A549 (cell line): ENCODE data around the gene UVSSA. TPM values are rescaled to one million over a fixed set of nuclear protein-coding genes. Genes with fewer than 3 reads are reported as not detected.

Experiments
- ATAC-seq, 2 experiments: fragments of 200-7000 bp in 1 of 2; fragments of >200 bp in 1 of 2; cut with Nextera tagmentation in 1 of 2; cut with Tn5 transposase in 1 of 2; 3 replicates each; pipeline versions ENCODE4 v1.8.0 to v1.9.1; 2018 to 2020; ENCODE audit warnings: mild to moderate bottlenecking in 1 of 2, moderate library complexity in 1 of 2
- CTCF ChIA-PET: fragments of 300-600 bp; sonication (Branson Sonifier 250); formaldehyde crosslinking; extraction: SDS; loops from one replicate; lab custom pipeline; 2021; ENCODE audit warnings: antibody characterized with exemption, inconsistent platforms; lab: Yijun Ruan, JAX
- POLR2A ChIA-PET: fragments of 350-600 bp; formaldehyde crosslinking; extraction: SDS; loops from one replicate; lab custom pipeline; 2021; ENCODE audit warnings: antibody characterized with exemption, inconsistent platforms; lab: Yijun Ruan, JAX
- DNase-seq, 2 experiments: peaks; one replicate each; pipeline versions ENCODE4 v3.0.0 to v3.0.0-alpha.2; 2011 to 2016; ENCODE audit warnings: low read depth in 1 of 2, low spot score in 1 of 2
- FAIRE-seq: peaks from 2 replicates; lab custom pipeline; 2011; peaks lifted over from hg19 to GRCh38; lab: Jason Lieb, UNC
- H3K27ac ChIP-seq, 2 experiments: fragments of >200 bp; sonication (Bioruptor Twin); formaldehyde crosslinking; 3 replicates each; pipeline ENCODE4 v1.5.1; 2016 to 2017
- H3K4me1 ChIP-seq: fragments of >200 bp; sonication (Bioruptor Twin); formaldehyde crosslinking; 3 replicates; pipeline ENCODE4 v1.6.1; 2016
- H3K4me2 ChIP-seq: fragments of >200 bp; sonication (Bioruptor Twin); formaldehyde crosslinking; 3 replicates; pipeline ENCODE4 v1.6.1; 2016
- H3K4me3 ChIP-seq: fragments of >200 bp; sonication (Bioruptor Twin); formaldehyde crosslinking; 3 replicates; pipeline ENCODE4 v1.5.1; 2016
- H3K9me3 ChIP-seq: fragments of >200 bp; sonication (Bioruptor Twin); formaldehyde crosslinking; 3 replicates; pipeline ENCODE4 v1.6.1; 2016
- ATOH8 ChIP-seq: fragments of 250-450 bp; sonication (Bioruptor Pico); IDR thresholded peaks from 2 replicates; pipeline ENCODE4 v1.5.0; 2020; ENCODE audit warnings: low read depth, mild to moderate bottlenecking, moderate library complexity
- CHD4 ChIP-seq: fragments of 200-600 bp; sonication (generic); IDR thresholded peaks from 2 replicates; pipeline ENCODE4 v1.6.1; 2016; ENCODE audit warnings: antibody characterized with exemption, mild to moderate bottlenecking, borderline replicate concordance
- EHMT2 ChIP-seq: fragments of 200-600 bp; sonication (generic); IDR thresholded peaks from 2 replicates; pipeline ENCODE4 v1.6.1; 2016; ENCODE audit warnings: antibody characterized with exemption, low read depth, mild to moderate bottlenecking, moderate library complexity
- FOXS1 ChIP-seq: fragments of 250-450 bp; sonication (Bioruptor Pico); IDR thresholded peaks from 2 replicates; pipeline ENCODE4 v1.5.0; 2020; ENCODE audit warnings: mild to moderate bottlenecking, moderate library complexity
- HDAC2 ChIP-seq: fragments of 200-600 bp; sonication (generic); IDR thresholded peaks from 2 replicates; pipeline ENCODE4 v1.6.1; 2016
- HOXA7 ChIP-seq: fragments of 250-450 bp; sonication (Bioruptor Pico); IDR thresholded peaks from 2 replicates; pipeline ENCODE4 v1.5.0; 2020; ENCODE audit warnings: mild to moderate bottlenecking, moderate library complexity
- KDM1A ChIP-seq: fragments of 200-600 bp; sonication (generic); IDR thresholded peaks from 2 replicates; pipeline ENCODE4 v1.6.1; 2016; ENCODE audit warnings: low read depth, mild to moderate bottlenecking
- KDM5A ChIP-seq: fragments of 200-600 bp; sonication (generic); IDR thresholded peaks from 2 replicates; pipeline ENCODE4 v1.6.1; 2016; ENCODE audit warnings: antibody characterized with exemption, mild to moderate bottlenecking
- MAFK ChIP-seq: fragments of 450-650 bp; IDR thresholded peaks from 2 replicates; pipeline ENCODE4 v1.6.1; 2014; ENCODE audit not compliant: partially characterized antibody
- MAX ChIP-seq: IDR thresholded peaks from 2 replicates; pipeline ENCODE4 v1.6.1; 2012
- RCOR1 ChIP-seq: fragments of 150-350 bp; IDR thresholded peaks from 2 replicates; pipeline ENCODE4 v1.6.1; 2014; ENCODE audit warnings: antibody characterized with exemption, low read length, low read depth
- REST ChIP-seq: fragments of 200-600 bp; sonication (generic); IDR thresholded peaks from 2 replicates; pipeline ENCODE4 v1.6.1; 2016; ENCODE audit warnings: antibody characterized with exemption, mild to moderate bottlenecking, moderate library complexity
- SREBF2 ChIP-seq: fragments of 450-650 bp; IDR thresholded peaks from 2 replicates; pipeline ENCODE4 v1.6.1; 2014; ENCODE audit warnings: mild to moderate bottlenecking, moderate library complexity
- ZFP36 ChIP-seq: fragments of 450-650 bp; IDR thresholded peaks from 2 replicates; pipeline ENCODE4 v1.6.1; 2014; ENCODE audit warnings: borderline replicate concordance; ENCODE audit not compliant: partially characterized antibody
- ZNF302 ChIP-seq: fragments of 250-450 bp; sonication (Bioruptor Pico); IDR thresholded peaks from 2 replicates; pipeline ENCODE4 v1.9.0; 2021; ENCODE audit warnings: inconsistent platforms, mild to moderate bottlenecking, moderate library complexity
- ZSCAN20 ChIP-seq: fragments of 250-450 bp; sonication (Bioruptor Pico); IDR thresholded peaks from 2 replicates; pipeline ENCODE4 v1.8.0; 2022; ENCODE audit warnings: mild to moderate bottlenecking, moderate library complexity
- WGBS: methylation state at CpG from one replicate; pipeline ENCODE4 v1.1.6; 2017; ENCODE audit errors: missing lambda C conversion rate; 5-methylcytosine and 5-hydroxymethylcytosine counted together
- polyA plus RNA-seq, 4 experiments: library from polyadenylated mRNA; depleted of rRNA in 3 of 4; stranded (reverse); fragments of >200 nt; fragmentation: RNase III in 1 of 4; extraction: RNeasy Plus Mini Kit Qiagen cat#74134 plus additional on column Dnase treatment in 1 of 4; gene quantifications; 2 replicates in 3 of 4; 3 replicates in 1 of 4; pipeline ENCODE4 v1.2.3, GENCODE V29; 2011 to 2017

UVSSA gene
- polyA plus RNA-seq, 2 of the 4 experiments (the other 2 are of a cell fraction), result 4.5 to 6.9 TPM

- 60% methylated on average over 8 of the region's 16 CpGs for WGBS
- ChIA-PET POLR2A (no interaction called here), CTCF (no interaction called here)
- H3K27ac ChIP-seq, result no peak overlapping the region
- no peak overlapping the region for H3K4me2 ChIP-seq
- FAIRE-seq, result no peak
- H3K4me3 ChIP-seq, result no peak overlapping the region
- no peaks in the 10 kb centered on the region for H3K9me3 ChIP-seq
- no peak for DNase-seq
- TF ChIP-seq ZNF302 (CRISPR knock-in tag) (no peak), ZFP36 (no peak)
- no peaks in the 10 kb centered on the region for H3K4me1 ChIP-seq
- no peak for ATAC-seq
These were observed 66.2 kb downstream of the UVSSA start for GRCh38 chr4:1413204-1413663.

GRCh38 chr4:1413687-1414479 is 66.9 kb downstream of the UVSSA start:
- no peak for TF ChIP-seq KDM1A
- TF ChIP-seq, all 56 proteins: peak for 0
- CTCF ChIA-PET, result no interaction called here
- WGBS, result 51% methylated on average over 26 of the region's 77 CpGs

GRCh38 chr4:1414831-1415680 is 68.0 kb downstream of the UVSSA start:
- Histone ChIP-seq H3K4me1 (no peaks in the 10 kb centered on the region), H3K9me3 (no peaks in the 10 kb centered on the region), H3K27ac (no peak overlapping the region), H3K4me2 (no peak overlapping the region), H3K4me3 (no peak overlapping the region)
- POLR2A ChIA-PET, result no interaction called here
- 53% methylated on average over 9 of the region's 75 CpGs for WGBS
- no peak for FAIRE-seq
- no peak for DNase-seq
- CTCF ChIA-PET, result interaction anchor here (0.9 kb wide), 1 partner anchor 214 kb away, joined by 3 read pairs; no protein-coding TSS in a partner anchor
- TF ChIP-seq KDM5A (no peak), ZSCAN20 (CRISPR knock-in tag) (no peak)
- no peak for ATAC-seq

More at GRCh38 chr4:1413687-1414479, 66.9 kb downstream of the UVSSA start:
- Histone ChIP-seq H3K4me3 (no peak overlapping the region), H3K9me3 (no peaks in the 10 kb centered on the region), H3K4me1 (no peaks in the 10 kb centered on the region), H3K27ac (no peak overlapping the region), H3K4me2 (no peak overlapping the region)
- FAIRE-seq (no peak), DNase-seq (no peak), ATAC-seq (no peak)
- POLR2A ChIA-PET, result no interaction called here

GRCh38 chr4:1415681-1415981 is 68.6 kb downstream of the UVSSA start:
- no peak for FAIRE-seq
- TF ChIP-seq REST (no peak), FOXS1 (CRISPR knock-in tag) (no peak), MAFK (no peak), CHD4 (no peak), MAX (no peak), RCOR1 (no peak), ATOH8 (no peak), SREBF2 (no peak), HOXA7 (CRISPR knock-in tag) (no peak), HDAC2 (no peak), EHMT2 (no peak)
- TF ChIP-seq, all 56 proteins: peak for 0
- H3K4me1 ChIP-seq, result no peaks in the 10 kb centered on the region
- H3K27ac ChIP-seq, result no peak overlapping the region
- 69% methylated on average over 13 of the region's 13 CpGs for WGBS
- DNase-seq, result no peak
- no peaks in the 10 kb centered on the region for H3K9me3 ChIP-seq
- no peak overlapping the region for H3K4me2 ChIP-seq
- ChIA-PET POLR2A (interaction anchor here (0.7 kb wide), 1 partner anchor 42 kb away, joined by 4 read pairs; no protein-coding TSS in a partner anchor), CTCF (interaction anchor here (0.9 kb wide), 1 partner anchor 214 kb away, joined by 3 read pairs; no protein-coding TSS in a partner anchor)
- H3K4me3 ChIP-seq, result no peak overlapping the region
- no peak for ATAC-seq
